ENCODE results near the gene RIPOR2.

DNA sequence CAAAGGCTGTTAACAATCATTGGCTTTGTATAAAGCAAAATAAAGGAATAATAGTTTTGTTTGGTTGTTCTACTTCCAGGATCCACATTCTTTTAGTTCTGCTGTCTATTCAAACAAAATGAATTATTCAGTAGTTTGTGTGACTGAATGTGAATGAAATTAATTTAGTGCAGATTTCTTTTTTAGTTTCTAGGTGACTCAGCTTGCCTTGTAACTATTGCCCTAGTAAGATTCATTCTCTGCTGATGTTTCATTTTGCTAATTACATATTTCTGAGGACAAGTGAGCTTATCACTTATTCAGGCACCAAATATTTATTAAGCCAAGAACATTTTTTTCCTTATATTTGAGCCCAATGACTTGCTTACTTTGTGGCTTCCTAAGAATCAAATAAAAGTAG, 46.5 kb upstream of the RIPOR2 start:
- TF ChIP-seq, protein P1, sequence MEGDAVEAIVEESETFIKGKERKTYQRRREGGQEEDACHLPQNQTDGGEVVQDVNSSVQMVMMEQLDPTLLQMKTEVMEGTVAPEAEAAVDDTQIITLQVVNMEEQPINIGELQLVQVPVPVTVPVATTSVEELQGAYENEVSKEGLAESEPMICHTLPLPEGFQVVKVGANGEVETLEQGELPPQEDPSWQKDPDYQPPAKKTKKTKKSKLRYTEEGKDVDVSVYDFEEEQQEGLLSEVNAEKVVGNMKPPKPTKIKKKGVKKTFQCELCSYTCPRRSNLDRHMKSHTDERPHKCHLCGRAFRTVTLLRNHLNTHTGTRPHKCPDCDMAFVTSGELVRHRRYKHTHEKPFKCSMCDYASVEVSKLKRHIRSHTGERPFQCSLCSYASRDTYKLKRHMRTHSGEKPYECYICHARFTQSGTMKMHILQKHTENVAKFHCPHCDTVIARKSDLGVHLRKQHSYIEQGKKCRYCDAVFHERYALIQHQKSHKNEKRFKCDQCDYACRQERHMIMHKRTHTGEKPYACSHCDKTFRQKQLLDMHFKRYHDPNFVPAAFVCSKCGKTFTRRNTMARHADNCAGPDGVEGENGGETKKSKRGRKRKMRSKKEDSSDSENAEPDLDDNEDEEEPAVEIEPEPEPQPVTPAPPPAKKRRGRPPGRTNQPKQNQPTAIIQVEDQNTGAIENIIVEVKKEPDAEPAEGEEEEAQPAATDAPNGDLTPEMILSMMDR (IDR thresholded peaks at IDR 0.05) = no peak
- TF ChIP-seq POLR2A (IDR thresholded peaks at IDR 0.05) = no peak

Measured in tibial nerve (tissue), 3 donors.